G401.6 (cell line): ENCODE results near the gene ARHGAP5.
A peak's percentile ranks its signal among the peaks of the same experiment; 100 is the strongest.

ENCODE experiments used
- FAIRE-seq: peaks from 2 replicates; lab custom pipeline; 2012; peaks lifted over from hg19 to GRCh38; lab: Jason Lieb, UNC

Gene ARHGAP5

GRCh38 chr14:32075672-32076277 is 1.3 kb upstream of the ARHGAP5 start:
- no peak for FAIRE-seq

GRCh38 chr14:32076278-32077080 is 625 bp upstream of the ARHGAP5 start:
- FAIRE-seq = peak; percentile 52

GRCh38 chr14:32078023-32078857 is 1.1 kb downstream of the ARHGAP5 start:
- FAIRE-seq = no peak

GRCh38 chr14:32078858-32079216 is 1.7 kb downstream of the ARHGAP5 start:
- FAIRE-seq = peak; percentile 21

GRCh38 chr14:32079264-32079663 is 2.2 kb downstream of the ARHGAP5 start:
- FAIRE-seq = peak; percentile 33

- FAIRE-seq = peak; percentile 51
These were observed 3.0 kb downstream of the ARHGAP5 start for GRCh38 chr14:32080001-32080510.

GRCh38 chr14:32081901-32082300 is 4.8 kb downstream of the ARHGAP5 start:
- no peak for FAIRE-seq

- FAIRE-seq = no peak
These were observed 6.2 kb downstream of the ARHGAP5 start for GRCh38 chr14:32083315-32083624.

GRCh38 chr14:32083789-32084188 is 6.7 kb downstream of the ARHGAP5 start:
- FAIRE-seq = no peak

- FAIRE-seq = peak; percentile 67
These were observed 8.2 kb downstream of the ARHGAP5 start for GRCh38 chr14:32085182-32085844.

- no peak for FAIRE-seq
These were observed 8.8 kb downstream of the ARHGAP5 start for GRCh38 chr14:32085845-32086383.

GRCh38 chr14:32087173-32087861 is 10.2 kb downstream of the ARHGAP5 start:
- FAIRE-seq = no peak

- FAIRE-seq = peak; percentile 39
These were observed 10.8 kb downstream of the ARHGAP5 start for GRCh38 chr14:32087907-32088306.

GRCh38 chr14:32090686-32091085 is 13.6 kb downstream of the ARHGAP5 start:
- FAIRE-seq = no peak

- no peak for FAIRE-seq
These were observed 22.4 kb downstream of the ARHGAP5 start for GRCh38 chr14:32099473-32099872.

GRCh38 chr14:32100175-32100574 is 23.1 kb downstream of the ARHGAP5 start:
- FAIRE-seq = no peak

GRCh38 chr14:32102152-32102787 is 25.2 kb downstream of the ARHGAP5 start:
- FAIRE-seq = no peak

- FAIRE-seq = peak; percentile 70
These were observed 25.9 kb downstream of the ARHGAP5 start for GRCh38 chr14:32102968-32103367.

- no peak for FAIRE-seq
These were observed 27.2 kb downstream of the ARHGAP5 start for GRCh38 chr14:32104308-32104707.

- no peak for FAIRE-seq
These were observed 27.7 kb downstream of the ARHGAP5 start for GRCh38 chr14:32104803-32105202.
